Stimulated activated naive CD4-positive, alpha-beta T cell treated with Interleukin-2 at 50 U/mL for 16 hours (primary cell): ENCODE data around the gene AHCTF1.
"Not testable (repeated sequence)": the region's sequence is repeated elsewhere in the genome, so short reads cannot be mapped to it uniquely, and the experiment has no call there.

Experiments
- DNase-seq: peaks from one replicate; lab custom pipeline; 2025; lab: John Stamatoyannopoulos, UW

Gene AHCTF1

GRCh38 chr1:246838118-246838456, 93.7 kb downstream of the AHCTF1 start:
- DNase-seq: no peak

GRCh38 chr1:246837418-246838117, 94.2 kb downstream of the AHCTF1 start:
- DNase-seq: no peak

GRCh38 chr1:246836209-246836966, 95.4 kb downstream of the AHCTF1 start:
- no peak for DNase-seq

- no peak for DNase-seq
Measured at GRCh38 chr1:246831543-246831942, 100.2 kb downstream of the AHCTF1 start.

- no peak for DNase-seq
Measured at GRCh38 chr1:246828818-246829217, 102.9 kb downstream of the AHCTF1 start.

- no peak for DNase-seq
Measured at GRCh38 chr1:246827396-246827795, 104.4 kb downstream of the AHCTF1 start.

- DNase-seq: no peak
Measured at GRCh38 chr1:246825557-246826175, 106.1 kb downstream of the AHCTF1 start.

GRCh38 chr1:246824541-246824940, 107.2 kb downstream of the AHCTF1 start:
- no peak for DNase-seq

GRCh38 chr1:246822154-246822553, 109.6 kb downstream of the AHCTF1 start:
- not testable (repeated sequence) for DNase-seq

GRCh38 chr1:246820666-246821065, 111.1 kb downstream of the AHCTF1 start:
- no peak for DNase-seq

- not testable (repeated sequence) for DNase-seq
Measured at GRCh38 chr1:246817778-246818177, 114.0 kb downstream of the AHCTF1 start.

GRCh38 chr1:246815693-246816270, 116.0 kb downstream of the AHCTF1 start:
- no peak for DNase-seq

GRCh38 chr1:246814890-246815289, 116.9 kb downstream of the AHCTF1 start:
- DNase-seq: no peak

- not testable (repeated sequence) for DNase-seq
Measured at GRCh38 chr1:246813325-246813724, 118.4 kb downstream of the AHCTF1 start.

GRCh38 chr1:246811985-246812384, 119.8 kb downstream of the AHCTF1 start:
- no peak for DNase-seq

- no peak for DNase-seq
Measured at GRCh38 chr1:246809473-246809872, 122.3 kb downstream of the AHCTF1 start.

GRCh38 chr1:246805135-246805716, 126.5 kb downstream of the AHCTF1 start:
- DNase-seq: no peak

GRCh38 chr1:246803883-246804282, 127.9 kb downstream of the AHCTF1 start:
- DNase-seq: no peak

- DNase-seq: no peak
Measured at GRCh38 chr1:246803373-246803772, 128.4 kb downstream of the AHCTF1 start.

GRCh38 chr1:246801241-246802020, 130.3 kb downstream of the AHCTF1 start:
- no peak for DNase-seq

GRCh38 chr1:246800756-246801155, 131.0 kb downstream of the AHCTF1 start:
- no peak for DNase-seq

- no peak for DNase-seq
Measured at GRCh38 chr1:246800356-246800755, 131.4 kb downstream of the AHCTF1 start.
